Esophagus squamous epithelium (tissue), 5 donors: Measurements from ENCODE around the gene SYNE2. TPM values are rescaled to one million over a fixed set of nuclear protein-coding genes. Genes with fewer than 3 reads are reported as not detected.

Source experiments
- DNase-seq: peaks from one replicate; lab custom pipeline; 2025; lab: John Stamatoyannopoulos, UW
- H3K27ac ChIP-seq, 4 donors: fragments of 200-600 bp; sonication (generic); one replicate each; pipeline ENCODE4 v1.5.1; 2016 to 2019; ENCODE audit warnings: mild to moderate bottlenecking in 1 of 4
- H3K27me3 ChIP-seq, 4 donors: fragments of 200-600 bp; sonication (generic); 1 replicate in 3 of 4; 2 replicates in 1 of 4; pipeline versions ENCODE4 v1.5.1 to v1.6.0; 2017 to 2021; ENCODE audit warnings: antibody characterized with exemption in 1 of 4
- H3K36me3 ChIP-seq, 3 donors: fragments of 200-600 bp; sonication (generic); one replicate each; pipeline ENCODE4 v1.5.1; 2016 to 2019
- H3K4me1 ChIP-seq, 3 donors: fragments of 200-600 bp; sonication (generic); one replicate each; pipeline ENCODE4 v1.5.1; 2017 to 2019
- H3K4me3 ChIP-seq, 4 donors: fragments of 200-600 bp; sonication (generic); 1 replicate in 3 of 4; 2 replicates in 1 of 4; pipeline ENCODE4 v1.5.1; 2016 to 2019; ENCODE audit warnings: mild to moderate bottlenecking in 2 of 4, moderate library complexity in 1 of 4
- H3K9me3 ChIP-seq, 3 donors: fragments of 200-600 bp; sonication (generic); one replicate each; pipeline ENCODE4 v1.5.1; 2016 to 2019
- POLR2A ChIP-seq, 4 donors: fragments of 450-650 bp; IDR thresholded peaks; one replicate each; pipeline ENCODE4 v1.6.1; 2017; ENCODE audit warnings: antibody characterized with exemption in 4 of 4, mild to moderate bottlenecking in 4 of 4, moderate library complexity in 3 of 4
- WGBS, 2 donors: methylation state at CpG; one replicate each; pipeline ENCODE4 v1.1.5; 2018; 5-methylcytosine and 5-hydroxymethylcytosine counted together
- intact Hi-C: fragments of 100-400 bp; cut with DNase I; formaldehyde crosslinking; loops from one replicate; pipeline ENCODE4 v1.15.0; 2022
- total RNA-seq, 4 donors: library from RNA; depleted of rRNA; stranded (reverse); fragments of >200 nt; gene quantifications; one replicate each; pipeline ENCODE4 v1.1.0, GENCODE V29; 2016
- TF ChIP-seq, protein P1 (sequence below), 6 experiments: fragments of 450-650 bp in 4 of 6; fragments of 200-600 bp in 2 of 6; sonication (generic) in 2 of 6; IDR thresholded peaks; one replicate each; pipeline ENCODE4 v1.5.1; 2016 to 2019; ENCODE audit warnings: antibody characterized with exemption in 6 of 6, mild to moderate bottlenecking in 4 of 6, moderate library complexity in 4 of 6
- donor health status: DM: yes; HTN: yes; CAD: no.

SYNE2 gene
- total RNA-seq, 4 donors from 2014 or later: 128 to 197 (median 145) TPM

DNA sequence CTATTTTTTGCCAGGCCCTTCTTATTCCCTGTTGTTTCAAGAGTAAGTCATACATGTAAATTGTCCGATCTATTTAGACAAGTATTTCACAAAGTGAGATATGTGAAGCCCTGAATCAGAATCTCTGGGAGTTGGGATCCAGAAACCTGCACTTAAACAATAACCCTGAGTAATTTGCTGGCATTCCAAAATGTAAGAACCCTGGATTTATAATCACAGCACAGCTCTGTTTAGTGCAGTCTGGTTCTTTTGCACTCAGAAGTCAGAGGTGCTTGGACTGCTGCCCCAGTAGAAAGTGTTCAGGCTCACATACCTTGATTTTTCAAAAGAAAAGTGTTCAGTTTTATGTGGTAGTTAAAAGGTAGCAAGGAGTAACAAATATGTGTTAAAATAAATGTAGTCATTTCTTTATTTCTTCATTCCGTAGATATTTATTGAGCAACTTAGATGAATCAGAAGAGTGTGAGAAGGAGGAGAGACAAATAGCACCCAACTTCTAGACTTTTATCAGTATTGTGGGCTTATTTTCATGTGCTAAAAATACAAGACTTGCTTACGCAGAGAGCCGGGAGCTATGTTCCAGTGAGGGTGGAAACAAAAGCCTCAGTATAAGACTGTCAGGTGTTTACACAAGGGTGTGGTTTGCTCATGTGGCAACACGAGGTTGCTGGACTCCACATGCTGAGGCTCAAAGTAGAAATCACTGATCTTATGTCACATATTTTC is 70.1 kb downstream of the SYNE2 start:
- Histone ChIP-seq H3K27ac (peak overlapping the region; percentile 37 to 80 (median 76)), H3K27me3 (no peaks in the 10 kb centered on the region), H3K36me3 (peaks cover 0 to 20% (median 0%) of the 10 kb centered on the region in 3 donors), H3K9me3 (no peaks in the 10 kb centered on the region), H3K4me3 (peak overlapping the region in 1 of 4 donors; percentile 2), H3K4me1 (peaks cover 0 to 25% (median 6%) of the 10 kb centered on the region in 3 donors)
- DNase-seq: no peak
- intact Hi-C loops: no loop called here
- 25 to 35% methylated on average over 5 of the region's 5 CpGs for WGBS, 2 donors
- TF ChIP-seq POLR2A (IDR thresholded peaks at IDR 0.05): no peak
- TF ChIP-seq, protein P1, sequence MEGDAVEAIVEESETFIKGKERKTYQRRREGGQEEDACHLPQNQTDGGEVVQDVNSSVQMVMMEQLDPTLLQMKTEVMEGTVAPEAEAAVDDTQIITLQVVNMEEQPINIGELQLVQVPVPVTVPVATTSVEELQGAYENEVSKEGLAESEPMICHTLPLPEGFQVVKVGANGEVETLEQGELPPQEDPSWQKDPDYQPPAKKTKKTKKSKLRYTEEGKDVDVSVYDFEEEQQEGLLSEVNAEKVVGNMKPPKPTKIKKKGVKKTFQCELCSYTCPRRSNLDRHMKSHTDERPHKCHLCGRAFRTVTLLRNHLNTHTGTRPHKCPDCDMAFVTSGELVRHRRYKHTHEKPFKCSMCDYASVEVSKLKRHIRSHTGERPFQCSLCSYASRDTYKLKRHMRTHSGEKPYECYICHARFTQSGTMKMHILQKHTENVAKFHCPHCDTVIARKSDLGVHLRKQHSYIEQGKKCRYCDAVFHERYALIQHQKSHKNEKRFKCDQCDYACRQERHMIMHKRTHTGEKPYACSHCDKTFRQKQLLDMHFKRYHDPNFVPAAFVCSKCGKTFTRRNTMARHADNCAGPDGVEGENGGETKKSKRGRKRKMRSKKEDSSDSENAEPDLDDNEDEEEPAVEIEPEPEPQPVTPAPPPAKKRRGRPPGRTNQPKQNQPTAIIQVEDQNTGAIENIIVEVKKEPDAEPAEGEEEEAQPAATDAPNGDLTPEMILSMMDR (IDR thresholded peaks at IDR 0.05): no peak

DNA sequence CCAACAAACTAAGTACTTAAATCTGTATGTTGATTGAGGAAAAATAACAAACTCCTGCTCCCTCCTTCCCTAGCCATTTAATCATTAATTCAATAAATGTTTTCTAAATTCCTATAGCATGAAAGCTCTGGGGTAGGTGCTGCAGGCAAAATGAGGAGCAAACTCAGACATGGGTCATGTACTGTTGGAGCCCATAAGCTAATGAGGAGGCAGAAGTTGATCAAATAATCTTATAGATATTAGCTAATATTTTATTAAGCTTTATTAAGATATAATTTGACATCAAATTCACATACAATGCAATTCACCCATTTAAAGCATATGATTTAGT is 70.6 kb downstream of the SYNE2 start:
- TF ChIP-seq POLR2A (IDR thresholded peaks at IDR 0.05): no peak
- TF ChIP-seq, protein P1 (IDR thresholded peaks at IDR 0.05): no peak
- Histone ChIP-seq H3K27ac (peak overlapping the region; percentile 37 to 80 (median 76)), H3K4me3 (no peak overlapping the region), H3K27me3 (no peaks in the 10 kb centered on the region), H3K36me3 (peaks cover 0 to 19% (median 0%) of the 10 kb centered on the region in 3 donors), H3K9me3 (no peaks in the 10 kb centered on the region), H3K4me1 (peaks cover 0 to 30% (median 9%) of the 10 kb centered on the region in 3 donors)
- DNase-seq: no peak
- intact Hi-C loops: no loop called here

DNA sequence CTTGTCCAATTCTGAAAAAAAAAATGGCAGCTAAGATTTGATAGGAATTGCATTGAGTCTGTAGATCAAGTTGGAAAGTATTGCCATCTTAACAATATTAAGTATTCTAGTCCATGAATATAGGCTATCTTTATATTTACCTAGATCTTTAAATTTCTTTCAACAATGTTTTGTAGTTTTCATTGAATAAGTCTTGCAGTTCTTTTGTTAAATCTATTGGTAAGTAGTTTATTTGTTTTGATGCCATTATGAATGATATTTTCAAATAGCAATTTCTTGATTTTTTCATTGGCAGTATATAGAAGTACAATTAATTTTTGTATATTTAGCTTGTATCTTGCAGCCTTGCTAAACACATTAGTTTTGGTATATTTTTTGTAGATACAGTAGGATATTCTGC is 71.6 kb downstream of the SYNE2 start:
- intact Hi-C loops: no loop called here
- no peak overlapping the region for H3K27ac ChIP-seq
- H3K9me3 ChIP-seq: no peaks in the 10 kb centered on the region
- TF ChIP-seq, protein P1 (IDR thresholded peaks at IDR 0.05): no peak
- no peak for TF ChIP-seq POLR2A (IDR thresholded peaks at IDR 0.05)
- H3K4me1 ChIP-seq: peaks cover 0 to 36% (median 9%) of the 10 kb centered on the region in 3 donors
- H3K4me3 ChIP-seq: no peak overlapping the region
- no peaks in the 10 kb centered on the region for H3K27me3 ChIP-seq
- H3K36me3 ChIP-seq: peaks cover 0 to 10% (median 0%) of the 10 kb centered on the region in 3 donors
- no peak for DNase-seq

DNA sequence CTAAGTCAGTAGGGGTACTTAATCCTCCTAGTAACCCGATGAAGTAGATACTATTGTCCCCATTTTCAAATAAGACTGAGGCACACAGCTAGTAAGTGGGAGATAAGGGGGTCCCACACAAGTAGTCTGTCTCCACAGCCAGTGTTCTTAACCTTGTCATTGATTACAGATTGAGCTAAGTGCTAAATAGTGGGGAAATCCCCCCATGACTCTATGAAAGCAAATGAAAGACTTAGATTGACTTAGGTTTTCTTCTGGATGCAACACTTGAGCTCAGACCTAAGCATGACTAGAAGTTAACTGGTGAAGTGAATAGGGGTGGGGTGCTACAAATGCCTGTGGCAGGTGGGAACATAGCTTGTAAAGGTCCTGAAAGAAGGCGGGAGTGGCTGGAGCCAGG is 73.8 kb downstream of the SYNE2 start:
- Histone ChIP-seq H3K4me3 (no peak overlapping the region), H3K4me1 (peaks cover 0 to 36% (median 9%) of the 10 kb centered on the region in 3 donors), H3K27me3 (no peaks in the 10 kb centered on the region), H3K9me3 (no peaks in the 10 kb centered on the region), H3K27ac (no peak overlapping the region), H3K36me3 (peaks cover 0 to 7% (median 0%) of the 10 kb centered on the region in 3 donors)
- 86 to 88% methylated on average over 2 of the region's 2 CpGs for WGBS, 2 donors
- intact Hi-C loops: no loop called here
- no peak for DNase-seq
- TF ChIP-seq, protein P1 (IDR thresholded peaks at IDR 0.05): no peak

DNA sequence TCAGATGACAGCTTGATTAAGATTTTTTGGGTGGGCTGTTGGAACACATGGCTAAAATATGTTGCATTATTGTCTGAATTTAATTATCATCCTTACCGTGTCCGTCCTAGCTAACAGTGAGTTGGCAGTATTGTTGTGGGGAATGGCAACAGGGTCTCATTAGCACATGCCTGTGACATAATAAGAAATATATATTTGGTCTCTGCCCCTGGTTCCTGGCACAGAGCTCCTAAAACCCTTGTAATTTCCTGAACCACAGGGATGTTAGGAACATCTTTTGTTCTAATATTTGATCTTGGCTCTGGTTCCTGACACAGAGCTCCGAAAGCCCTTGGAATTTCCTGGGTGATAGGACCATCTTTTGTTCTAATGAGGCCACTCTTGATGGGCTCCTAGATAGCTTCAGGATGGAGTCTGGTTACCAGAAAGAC is 76.0 kb downstream of the SYNE2 start:
- no peak for DNase-seq

More for the DNA sequence above, 76.0 kb downstream of the SYNE2 start:
- 38 to 53% methylated on average over 3 of the region's 3 CpGs for WGBS, 2 donors
- intact Hi-C loops: no loop called here
- TF ChIP-seq, protein P1 (IDR thresholded peaks at IDR 0.05): no peak
- TF ChIP-seq POLR2A (IDR thresholded peaks at IDR 0.05): no peak
- Histone ChIP-seq H3K4me3 (no peak overlapping the region), H3K4me1 (peaks cover 0 to 32% (median 8%) of the 10 kb centered on the region in 3 donors), H3K36me3 (peaks cover 0 to 7% (median 0%) of the 10 kb centered on the region in 3 donors), H3K9me3 (no peaks in the 10 kb centered on the region), H3K27me3 (no peaks in the 10 kb centered on the region), H3K27ac (no peak overlapping the region)
